HG03442 (cell line): Measurements from ENCODE around the gene SPEG.

Source experiments
- ATAC-seq: cut with Tn5 transposase; IDR thresholded peaks from one replicate; pipeline ENCODE4 v1.9.1; 2021; ENCODE audit warnings: mild to moderate bottlenecking, moderate library complexity; ENCODE audit not compliant: unreplicated experiment

Gene SPEG

DNA sequence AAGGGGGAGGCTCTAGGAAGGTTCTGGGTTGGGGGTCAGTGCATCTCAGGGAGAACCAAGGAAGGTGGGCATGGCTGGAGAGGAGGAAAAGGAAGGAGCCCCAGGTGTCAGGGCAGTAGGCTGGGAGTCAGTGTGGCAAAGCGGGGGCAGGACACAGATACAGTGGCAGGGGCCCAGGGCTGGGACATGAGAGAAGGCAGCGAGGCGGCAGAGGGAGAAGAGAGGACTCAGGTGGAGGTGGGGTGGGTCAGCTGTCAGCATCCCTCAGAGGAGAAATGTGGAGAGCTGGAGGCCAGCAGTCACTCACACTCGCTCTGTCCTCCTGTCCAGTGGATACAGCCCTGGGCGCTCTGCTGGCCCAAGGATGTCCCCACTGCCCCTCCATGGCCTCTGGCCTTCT, 58.4 kb downstream of the SPEG start:
- no peak for ATAC-seq

DNA sequence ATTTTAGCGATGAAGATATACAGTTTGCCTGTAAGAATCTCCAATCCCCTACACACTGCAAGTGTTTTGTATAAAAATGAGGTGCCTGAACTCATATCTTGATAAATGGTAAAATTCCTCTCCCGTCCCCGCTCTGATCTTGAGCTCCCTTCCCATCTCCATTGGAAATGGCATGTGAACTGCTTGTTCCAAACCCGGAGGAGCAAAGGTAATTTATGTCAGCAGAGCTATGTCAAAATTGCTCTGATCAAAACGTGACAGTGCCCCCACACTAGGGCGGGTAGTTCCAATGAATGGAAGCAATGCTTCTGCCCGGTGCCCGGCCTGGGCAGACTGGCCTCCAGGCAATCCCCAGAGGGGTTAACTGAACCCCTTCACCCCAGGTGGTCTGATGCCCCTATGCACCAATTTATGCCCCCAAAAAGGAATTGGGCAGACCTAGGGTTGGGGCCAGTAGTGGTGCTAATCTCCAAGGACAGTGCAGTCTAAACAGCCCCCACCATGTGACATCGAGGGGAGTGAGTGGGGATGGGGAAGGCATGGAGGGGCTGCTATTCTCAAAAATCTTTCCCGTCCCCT, 60.4 kb downstream of the SPEG start:
- ATAC-seq, result no peak

DNA sequence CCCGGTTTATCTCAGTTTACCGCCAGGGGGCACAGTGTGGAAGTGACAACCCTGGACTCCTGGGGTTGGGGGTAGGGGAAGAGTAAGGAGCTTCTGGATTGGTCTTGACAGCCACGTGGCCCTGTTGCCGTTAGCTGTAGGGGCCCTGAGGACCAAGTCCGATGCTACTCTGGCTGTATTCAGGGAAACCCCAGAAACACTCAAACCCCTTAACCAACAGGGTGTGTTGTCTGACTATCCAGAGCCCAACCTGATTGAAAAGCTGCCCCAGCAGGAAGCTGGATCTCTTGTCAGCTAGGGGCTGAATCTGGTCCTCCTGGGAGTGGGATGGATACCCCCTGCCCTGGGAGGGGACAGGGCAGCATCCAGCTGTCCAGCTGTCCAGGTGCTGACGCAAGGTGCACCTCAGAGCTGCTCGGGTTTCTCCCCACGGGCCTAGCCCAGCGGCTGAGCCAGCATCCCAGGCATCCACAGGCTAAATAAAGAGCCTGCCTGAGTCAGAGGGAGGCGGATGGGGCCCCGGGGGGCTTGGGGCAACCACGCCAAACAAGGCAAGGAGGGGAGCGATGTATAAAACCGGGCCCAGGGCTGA, 61.0 kb downstream of the SPEG start:
- ATAC-seq, result no peak

DNA sequence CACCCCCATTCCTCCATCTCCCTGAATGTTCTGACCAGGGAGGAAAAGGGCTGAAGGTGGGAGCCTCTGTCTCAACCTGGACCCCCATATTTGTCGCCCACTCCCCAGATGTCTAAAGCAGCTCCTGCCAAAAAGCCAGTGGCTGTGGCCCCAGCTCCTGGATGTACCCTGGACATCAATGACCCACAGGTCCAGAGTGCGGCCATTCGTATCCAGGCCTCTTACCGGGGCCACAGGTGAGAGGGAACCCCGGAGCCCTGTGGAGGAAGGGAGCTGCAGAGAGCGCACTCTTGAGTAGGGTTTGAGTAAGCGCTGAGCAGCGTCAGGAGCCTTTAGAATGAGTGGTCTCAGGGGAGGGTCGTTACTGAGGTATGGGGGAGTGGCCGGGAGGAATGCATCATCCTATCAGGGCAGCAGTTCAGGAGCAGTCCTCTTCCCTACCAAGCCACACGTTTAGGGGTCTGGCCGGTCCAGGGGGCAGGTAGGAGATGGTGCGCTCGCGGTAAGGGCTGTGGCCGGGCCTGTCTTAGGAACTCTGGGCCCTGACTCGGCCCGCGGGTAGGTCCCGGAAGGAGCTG, 61.7 kb downstream of the SPEG start:
- ATAC-seq, result no peak

DNA sequence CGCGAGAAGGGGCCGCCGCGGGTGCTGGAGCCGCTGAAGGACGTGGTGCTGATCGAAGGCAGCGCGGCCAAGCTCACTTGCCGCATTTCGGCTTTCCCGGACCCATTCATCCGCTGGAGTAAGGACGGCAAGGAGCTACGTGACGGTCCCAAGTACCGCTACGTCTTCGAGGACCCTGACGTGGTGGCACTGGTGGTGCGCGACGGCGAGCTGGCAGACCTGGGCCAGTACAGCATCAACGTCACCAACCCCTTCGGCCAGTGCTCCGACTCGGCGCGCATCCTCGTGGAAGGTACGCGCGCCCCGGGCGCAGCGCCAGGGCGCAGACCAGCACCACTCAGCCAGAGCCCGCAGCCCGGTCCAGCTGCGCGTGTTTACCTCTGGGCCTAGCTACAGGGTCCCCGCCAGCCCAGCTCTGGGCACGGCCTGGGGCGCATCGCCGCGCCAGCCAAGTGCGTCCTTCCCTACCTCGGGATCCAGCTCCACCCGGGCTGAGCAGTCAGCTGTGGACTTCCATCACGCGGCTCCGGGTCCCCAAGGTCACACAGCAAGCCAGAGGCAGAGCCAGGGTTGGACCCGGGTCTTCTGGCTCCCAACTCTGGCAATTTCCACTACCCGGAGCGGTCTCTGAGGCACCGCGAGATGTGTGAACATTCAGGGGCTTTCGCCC, 62.3 kb downstream of the SPEG start:
- ATAC-seq, result no peak

DNA sequence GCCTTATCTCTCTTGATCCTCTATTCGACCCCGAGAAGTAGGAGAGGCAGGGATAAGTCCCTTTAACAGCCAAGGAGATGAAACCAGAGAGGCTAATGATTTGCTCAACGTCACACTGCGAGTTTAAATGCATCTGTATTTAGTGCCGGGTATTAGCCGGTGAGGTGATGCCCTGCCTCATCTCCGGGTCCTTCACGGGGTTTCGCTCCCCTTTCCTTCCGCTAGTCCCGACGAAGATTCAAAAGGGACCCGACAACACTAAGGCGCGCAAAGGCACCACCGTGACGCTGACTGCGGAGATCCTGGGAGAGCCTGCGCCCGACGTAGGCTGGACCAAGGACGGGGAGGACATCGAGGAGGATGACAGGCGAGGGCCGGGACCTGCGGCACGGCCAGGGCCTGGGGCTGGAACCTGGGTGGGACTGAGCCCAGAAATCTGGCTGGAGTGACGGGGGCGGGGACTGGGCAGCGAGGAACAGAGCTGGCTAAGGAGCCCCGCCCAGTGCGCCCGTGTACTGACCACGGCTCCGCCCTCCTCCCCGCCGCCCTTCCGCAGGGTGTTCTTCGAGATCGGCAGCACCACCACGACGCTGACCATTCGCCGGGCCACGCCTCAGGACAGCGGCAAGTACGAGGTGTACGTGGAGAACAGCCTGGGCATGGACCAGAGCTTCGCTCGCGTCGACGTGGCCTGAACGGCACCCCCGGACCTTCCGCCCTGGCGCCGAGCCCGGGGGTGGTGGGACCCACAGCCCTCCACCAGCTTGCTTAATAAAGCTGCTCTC, 63.0 kb downstream of the SPEG start:
- ATAC-seq, result peak; percentile 18

DNA sequence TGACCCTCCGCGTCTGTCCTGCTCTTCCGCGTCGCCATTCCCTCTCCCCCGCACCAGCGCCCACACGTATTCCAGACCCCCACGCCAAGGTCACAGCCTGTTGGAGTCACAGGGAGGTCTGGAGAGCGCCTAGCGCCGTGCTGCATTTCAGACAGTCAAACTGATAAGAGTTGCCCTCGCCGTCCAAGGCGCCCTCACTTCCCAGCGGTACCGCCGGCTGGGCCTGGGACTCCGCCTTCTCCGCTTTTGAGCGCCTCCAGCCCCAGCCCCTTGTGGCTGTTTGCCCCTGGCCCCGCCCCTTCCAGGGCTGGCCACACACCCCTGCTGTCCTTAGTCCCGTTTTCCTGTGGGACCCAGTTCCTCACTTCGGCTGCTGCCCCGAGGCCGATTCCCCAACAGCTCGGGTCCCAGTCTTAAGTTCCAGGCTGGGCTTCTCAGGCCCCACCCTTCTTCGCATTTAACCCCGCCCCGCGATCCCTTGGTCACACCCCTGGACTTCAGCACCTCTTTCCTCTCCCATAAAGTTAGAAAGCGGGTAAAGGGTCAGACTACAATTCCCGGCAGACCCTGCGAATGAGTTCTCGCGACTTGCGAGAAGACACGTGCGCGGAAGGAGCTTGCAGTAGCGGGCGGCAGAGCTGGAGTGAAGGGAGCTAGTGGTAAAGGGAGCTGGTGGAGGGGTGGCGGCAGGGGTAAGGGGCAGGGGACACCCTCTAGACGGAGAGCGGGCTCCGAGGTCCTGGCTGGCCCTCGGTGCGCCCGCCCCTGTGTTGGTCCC, 63.8 kb downstream of the SPEG start, which contains the start of gene GMPPA:
GMPPA (plus strand) TSS at position 612 of the 778 bp plus-strand sequence. CDS start 1,085 bp downstream, outside the sequence.
- peak; percentile 94 for ATAC-seq

DNA sequence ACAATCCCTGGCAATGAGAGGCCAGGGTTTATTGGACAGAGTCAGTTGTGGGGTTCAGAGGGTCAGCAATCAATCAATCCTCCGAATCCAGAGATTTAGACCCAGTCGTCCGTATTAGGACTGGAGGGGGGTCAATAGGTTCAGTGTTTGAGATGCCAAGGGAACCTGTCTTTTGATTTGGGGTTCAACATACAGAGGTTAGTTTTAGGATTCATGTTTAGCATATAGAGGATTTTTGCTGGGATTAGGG, 64.3 kb downstream of the SPEG start:
- ATAC-seq, result no peak

DNA sequence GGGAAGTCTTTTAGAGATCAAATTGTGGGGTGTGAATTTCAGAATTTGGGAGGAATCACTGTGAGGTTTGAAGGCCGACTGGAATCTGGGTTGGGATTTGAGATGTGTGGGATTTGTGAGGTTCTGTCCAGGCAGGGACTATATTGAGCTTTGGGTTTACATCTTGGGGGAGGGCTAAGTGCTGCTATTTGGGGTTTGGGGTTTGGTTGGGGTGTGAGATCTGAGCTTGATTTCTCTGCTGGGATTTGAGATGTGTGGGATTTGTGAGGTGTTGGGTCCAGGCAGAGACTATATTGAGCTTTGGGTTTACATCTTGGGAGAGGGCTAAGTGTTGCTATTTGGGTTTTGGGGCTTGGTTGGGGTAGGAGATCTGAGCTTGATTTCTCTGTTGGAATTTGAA, 64.9 kb downstream of the SPEG start:
- ATAC-seq, result no peak

DNA sequence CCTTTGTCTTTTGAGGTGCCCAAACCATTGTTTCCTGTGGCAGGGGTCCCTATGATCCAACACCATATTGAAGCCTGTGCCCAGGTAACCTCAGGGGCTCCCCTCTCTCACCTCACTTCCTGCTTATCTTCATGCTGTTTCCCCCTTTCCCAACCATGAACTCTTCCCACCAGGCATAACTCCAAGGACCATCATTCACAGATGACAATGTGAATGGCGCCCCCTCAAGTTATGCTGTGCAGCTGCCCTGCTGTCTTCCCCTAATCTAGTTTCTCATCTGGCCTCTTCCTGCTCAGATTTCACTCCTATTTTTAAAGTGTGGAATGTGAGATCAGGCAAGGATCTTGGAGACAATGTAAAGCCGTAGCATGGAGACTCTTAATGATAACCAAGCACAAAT, 65.5 kb downstream of the SPEG start:
- ATAC-seq, result no peak

DNA sequence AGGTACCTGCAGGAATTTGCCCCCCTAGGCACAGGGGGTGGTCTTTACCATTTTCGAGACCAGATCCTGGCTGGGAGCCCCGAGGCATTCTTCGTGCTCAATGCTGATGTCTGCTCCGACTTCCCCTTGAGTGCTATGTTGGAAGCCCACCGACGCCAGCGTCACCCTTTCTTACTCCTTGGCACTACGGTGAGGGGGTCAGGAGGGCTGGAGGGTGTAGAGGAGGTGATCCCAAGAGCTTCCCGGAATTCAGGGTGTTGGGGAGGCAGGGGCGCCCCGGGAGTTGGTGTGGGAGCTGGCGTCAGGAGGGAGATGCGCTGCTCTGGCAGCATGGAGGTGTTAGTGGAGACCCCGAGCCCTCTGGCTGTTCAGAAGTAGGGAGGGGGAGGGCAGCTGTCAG, 67.2 kb downstream of the SPEG start:
- no peak for ATAC-seq

DNA sequence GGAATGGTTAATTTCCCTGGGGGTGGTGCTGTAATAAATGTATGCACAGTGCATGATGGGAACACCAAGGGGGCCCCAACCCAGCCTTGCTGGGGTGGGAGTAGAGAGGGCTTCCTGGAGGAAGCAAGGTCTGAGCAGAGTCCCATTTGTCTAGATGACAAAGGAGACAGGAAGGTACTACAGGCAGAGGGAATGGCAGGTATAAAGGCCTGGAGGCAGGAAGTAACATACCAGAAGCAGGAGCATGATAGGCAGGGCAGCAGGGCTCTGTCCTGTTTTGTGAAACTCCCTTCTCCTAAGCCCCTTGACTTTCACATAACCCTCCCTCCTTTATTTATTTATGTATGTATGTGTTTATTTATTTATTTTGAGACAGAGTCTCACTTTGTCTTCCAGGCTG, 68.0 kb downstream of the SPEG start:
- no peak for ATAC-seq

DNA sequence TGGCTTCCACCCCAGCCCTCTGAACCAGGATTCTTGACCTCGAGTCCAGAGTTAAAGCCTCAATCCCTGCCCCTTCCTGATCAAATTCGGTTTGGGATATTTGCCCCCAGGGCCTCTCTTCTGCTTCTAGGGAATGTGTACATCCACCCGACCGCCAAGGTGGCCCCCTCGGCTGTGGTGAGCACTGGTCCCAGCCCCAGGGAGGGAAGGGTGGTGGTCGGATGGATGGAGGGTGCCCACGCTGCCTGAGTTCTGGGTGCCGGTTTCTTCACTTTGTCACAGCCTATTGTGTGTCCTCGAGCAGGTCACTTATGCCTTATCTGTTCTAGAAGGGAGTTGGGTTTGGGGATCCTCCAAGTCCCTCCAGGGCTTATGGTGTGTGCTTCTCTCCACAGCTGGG, 70.9 kb downstream of the SPEG start:
- no peak for ATAC-seq

DNA sequence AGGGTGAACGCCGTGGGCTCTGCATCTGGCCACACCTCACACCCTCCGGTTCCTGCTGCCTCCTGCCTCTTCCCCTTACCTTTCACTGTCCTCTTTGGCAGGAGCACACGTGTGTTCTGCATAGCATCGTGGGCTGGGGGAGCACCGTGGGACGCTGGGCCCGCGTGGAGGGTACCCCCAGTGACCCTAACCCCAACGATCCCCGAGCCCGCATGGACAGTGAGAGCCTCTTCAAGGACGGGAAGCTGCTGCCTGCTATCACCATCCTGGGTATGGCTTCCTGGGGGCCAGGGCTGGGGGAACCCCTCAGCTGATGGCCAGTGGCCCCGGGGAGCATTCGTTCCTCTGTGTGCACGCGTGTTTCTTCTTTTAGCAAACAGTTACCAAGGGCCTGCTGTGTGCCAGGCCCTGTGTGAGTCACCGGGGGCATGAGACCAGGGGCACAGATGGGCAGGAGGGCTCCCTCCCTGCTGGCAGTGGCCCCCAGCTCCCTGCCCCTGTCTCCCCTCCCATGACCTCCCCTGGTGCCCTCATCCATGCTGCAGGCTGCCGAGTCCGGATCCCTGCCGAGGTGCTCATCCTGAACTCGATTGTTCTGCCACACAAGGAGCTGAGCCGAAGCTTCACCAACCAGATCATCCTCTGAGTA, 71.6 kb downstream of the SPEG start:
- no peak for ATAC-seq

DNA sequence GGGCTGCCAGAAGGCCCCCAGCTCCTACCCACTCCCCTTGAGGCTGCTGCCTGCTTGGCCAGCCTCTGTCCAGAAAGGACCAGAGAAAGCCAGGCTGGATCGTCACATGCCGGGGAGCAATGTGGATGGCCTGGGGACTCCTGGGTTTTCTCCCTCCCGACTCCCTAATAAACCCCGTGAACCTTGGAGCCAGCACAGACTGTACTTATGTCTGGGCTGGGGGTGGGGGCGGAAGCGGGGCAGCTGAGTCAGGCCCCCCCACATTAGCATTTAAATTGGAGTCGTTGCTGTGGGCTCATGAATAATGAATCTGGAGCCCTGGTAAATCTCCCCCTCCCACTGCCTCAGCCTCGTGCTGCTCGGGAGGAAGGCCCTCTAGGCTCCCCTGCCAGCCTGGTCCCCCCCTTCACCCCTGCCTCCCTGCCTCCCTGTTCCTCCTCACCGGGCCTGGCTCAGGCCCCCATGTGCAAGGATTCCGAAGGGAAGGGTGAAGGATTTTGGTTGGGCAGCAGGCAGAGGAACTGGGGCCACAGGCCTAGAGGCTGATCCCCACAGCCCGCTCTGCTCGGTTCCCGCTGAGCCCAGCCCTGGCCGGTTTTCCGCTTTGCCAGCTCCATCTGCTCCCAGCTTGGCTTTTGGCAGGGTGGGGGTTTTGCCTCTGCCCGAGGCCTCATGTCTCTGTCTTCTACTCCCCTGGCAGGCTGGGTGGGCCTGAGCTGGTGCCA, 72.3 kb downstream of the SPEG start:
- no peak for ATAC-seq

DNA sequence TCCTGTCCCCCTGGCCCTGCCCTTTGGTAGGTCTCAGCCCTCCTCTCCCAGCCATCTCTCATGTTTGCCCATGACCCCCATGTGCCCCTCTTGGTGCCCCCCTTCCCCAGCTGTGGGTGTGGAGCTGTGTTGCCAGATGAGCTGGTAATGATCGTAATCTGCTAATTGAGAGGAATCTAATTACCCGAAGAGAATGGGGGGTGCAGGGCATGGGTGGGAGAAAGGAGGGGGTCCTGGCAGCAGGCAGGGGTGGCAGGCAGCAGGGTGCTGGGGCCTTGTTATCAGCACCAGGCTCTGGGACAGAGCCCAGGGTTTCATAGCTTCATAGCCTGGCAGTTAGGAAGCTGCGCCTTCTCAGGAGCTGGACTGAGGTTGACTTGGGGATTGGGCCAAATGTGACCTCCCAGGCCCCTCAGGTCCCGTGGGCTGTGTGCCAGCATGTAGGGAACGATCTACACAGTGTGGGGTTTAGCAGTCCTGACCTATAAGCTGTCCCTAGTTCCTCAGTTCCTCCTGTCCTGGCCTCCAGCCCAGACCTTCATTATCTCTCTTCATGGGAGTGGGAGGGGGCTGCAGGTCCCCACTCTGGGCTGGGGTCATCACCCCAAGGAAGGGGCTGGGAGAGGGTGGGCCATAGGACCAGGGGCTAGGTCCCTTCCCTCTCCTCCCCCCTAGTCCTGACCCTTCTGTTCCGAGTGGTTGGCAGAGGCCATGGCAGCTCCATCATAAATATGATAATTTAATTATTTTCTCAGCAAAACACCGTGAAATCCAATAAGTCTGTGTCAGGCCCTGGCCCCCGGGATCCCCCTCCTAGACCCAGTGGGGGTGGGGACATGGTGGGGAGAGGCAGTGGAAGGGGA, 73.2 kb downstream of the SPEG start:
- ATAC-seq, result no peak

DNA sequence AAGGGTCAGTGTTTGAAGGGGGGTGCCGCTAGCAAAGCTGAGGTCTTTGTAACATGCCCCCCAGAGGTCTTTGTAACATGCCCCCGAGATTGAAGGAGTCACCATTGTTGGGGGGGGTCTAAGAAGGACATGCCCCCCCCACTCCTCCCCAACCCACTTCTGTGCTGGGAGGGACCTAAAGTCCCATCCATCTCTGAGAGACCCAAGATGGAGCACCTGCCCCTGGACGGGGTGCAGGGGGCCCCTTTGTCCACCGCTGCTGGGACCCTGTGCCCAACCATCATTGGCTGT, 73.7 kb downstream of the SPEG start:
- no peak for ATAC-seq

DNA sequence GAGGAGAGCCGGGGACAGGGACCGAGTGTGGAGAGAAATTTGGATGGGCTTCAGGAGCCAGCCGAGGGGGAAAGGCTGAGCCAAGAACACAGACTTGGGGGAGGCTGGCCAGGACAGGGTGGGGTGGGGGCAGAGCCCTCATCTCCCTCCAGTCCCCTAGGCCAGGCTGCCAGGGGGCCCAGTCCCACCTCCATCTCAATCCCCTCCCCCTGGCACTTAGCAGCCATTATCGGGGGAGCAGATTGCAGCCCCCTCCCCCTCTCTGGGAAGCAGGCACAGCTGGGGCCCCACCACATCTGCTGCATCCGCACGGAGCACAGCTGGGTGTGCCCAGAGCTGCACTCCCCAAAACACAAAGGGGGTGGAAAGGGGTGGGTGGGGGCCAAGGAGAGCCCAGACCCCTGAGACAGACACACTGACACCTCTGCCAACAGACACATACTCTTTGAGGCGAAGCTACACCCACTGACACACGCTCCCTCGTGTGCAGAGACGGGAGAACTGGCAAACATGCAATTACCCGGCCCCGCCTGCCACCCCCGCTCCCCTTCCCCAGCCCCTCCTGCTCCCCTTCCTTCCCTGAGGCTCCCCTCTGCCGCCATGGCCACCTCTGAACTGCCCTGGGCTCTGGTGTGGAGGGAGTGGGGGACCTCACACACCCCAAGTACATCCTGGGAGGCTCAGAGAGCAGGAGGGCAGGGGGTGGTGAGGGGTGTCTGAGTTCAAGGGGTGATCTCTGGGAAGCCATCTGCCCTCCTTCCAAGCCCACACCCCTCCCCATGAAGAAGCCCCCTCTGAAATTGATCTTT, 74.5 kb downstream of the SPEG start:
- no peak for ATAC-seq
